Type B pancreatic cell (in vitro differentiated cells): ENCODE results near the gene MACROD1. TPM values are rescaled to one million over a fixed set of nuclear protein-coding genes. Genes with fewer than 3 reads are reported as not detected.

Experiments used
- DNase-seq: peaks from one replicate; pipeline ENCODE4 v3.0.0; 2021; ENCODE audit warnings: mixed read lengths; ENCODE audit not compliant: unreplicated experiment; ENCODE audit errors: extremely low spot score
- H3K27ac Mint-ChIP-seq: 2 replicates; pipeline ENCODE4 v1.8.0; 2021; ENCODE audit warnings: mild to moderate bottlenecking, mixed read lengths
- H3K27me3 Mint-ChIP-seq: 2 replicates; pipeline ENCODE4 v1.8.0; 2021; ENCODE audit warnings: mixed read lengths
- H3K36me3 Mint-ChIP-seq: 2 replicates; pipeline ENCODE4 v1.8.0; 2021; ENCODE audit warnings: mixed read lengths
- H3K4me1 Mint-ChIP-seq: one replicate; pipeline ENCODE4 v1.8.0; 2021; ENCODE audit warnings: mixed read lengths; ENCODE audit not compliant: unreplicated experiment
- H3K4me3 Mint-ChIP-seq: 2 replicates; pipeline ENCODE4 v1.8.0; 2021; ENCODE audit warnings: mild to moderate bottlenecking, mixed read lengths
- H3K9me3 Mint-ChIP-seq: 2 replicates; pipeline ENCODE4 v1.8.0; 2021; ENCODE audit warnings: mixed read lengths
- CTCF ChIP-seq: fragments of 200-600 bp; sonication (generic); conservative IDR thresholded peaks from 2 replicates; pipeline ENCODE4 v1.5.0; 2021; ENCODE audit warnings: antibody characterized with exemption, mild to moderate bottlenecking
- total RNA-seq: library from RNA; stranded (reverse); gene quantifications from 2 replicates; pipeline ENCODE4 v1.2.1, GENCODE V29; 2021; ENCODE audit warnings: low replicate concordance

The MACROD1 gene
- total RNA-seq, 1 donor from 2014 or later, result 21.1 TPM

- Mint-ChIP-seq H3K27me3 (peaks cover 14% of the 10 kb centered on the region), H3K9me3 (no peaks in the 10 kb centered on the region), H3K4me3 (no peak overlapping the region), H3K4me1 (peaks cover 16% of the 10 kb centered on the region), H3K27ac (no peak overlapping the region), H3K36me3 (no peaks in the 10 kb centered on the region)
- no peak for TF ChIP-seq CTCF
- no peak for DNase-seq
Observed at GRCh38 chr11:64043545-64043944, 122.4 kb downstream of the MACROD1 start.

GRCh38 chr11:64042301-64042700 is 123.6 kb downstream of the MACROD1 start:
- Mint-ChIP-seq H3K9me3 (no peaks in the 10 kb centered on the region), H3K27me3 (peaks cover 26% of the 10 kb centered on the region), H3K36me3 (no peaks in the 10 kb centered on the region), H3K27ac (no peak overlapping the region), H3K4me1 (peaks cover 16% of the 10 kb centered on the region), H3K4me3 (no peak overlapping the region)
- no peak for TF ChIP-seq CTCF
- no peak for DNase-seq

GRCh38 chr11:64041846-64042245 is 124.1 kb downstream of the MACROD1 start:
- peaks cover 16% of the 10 kb centered on the region for H3K4me1 Mint-ChIP-seq
- H3K27ac Mint-ChIP-seq, result no peak overlapping the region
- DNase-seq, result no peak
- H3K4me3 Mint-ChIP-seq, result no peak overlapping the region
- no peaks in the 10 kb centered on the region for H3K36me3 Mint-ChIP-seq
- no peak for TF ChIP-seq CTCF
- H3K27me3 Mint-ChIP-seq, result peaks cover 28% of the 10 kb centered on the region
- no peaks in the 10 kb centered on the region for H3K9me3 Mint-ChIP-seq

- no peaks in the 10 kb centered on the region for H3K36me3 Mint-ChIP-seq
- H3K9me3 Mint-ChIP-seq, result no peaks in the 10 kb centered on the region
- H3K27ac Mint-ChIP-seq, result no peak overlapping the region
- H3K4me3 Mint-ChIP-seq, result no peak overlapping the region
- peak; percentile 72 for TF ChIP-seq CTCF
- DNase-seq, result no peak
- H3K4me1 Mint-ChIP-seq, result peaks cover 16% of the 10 kb centered on the region
- H3K27me3 Mint-ChIP-seq, result peaks cover 28% of the 10 kb centered on the region
Observed at GRCh38 chr11:64040684-64041322, 125.1 kb downstream of the MACROD1 start.

- TF ChIP-seq CTCF, result no peak
- Mint-ChIP-seq H3K36me3 (no peaks in the 10 kb centered on the region), H3K27me3 (peaks cover 40% of the 10 kb centered on the region), H3K9me3 (no peaks in the 10 kb centered on the region), H3K27ac (no peak overlapping the region), H3K4me1 (peaks cover 14% of the 10 kb centered on the region), H3K4me3 (no peak overlapping the region)
- no peak for DNase-seq
Observed at GRCh38 chr11:64039012-64039665, 126.8 kb downstream of the MACROD1 start.
